ENCODE data around the gene TEPSIN.

TEPSIN gene

GRCh38 chr17:81265576-81265975 lies 26.7 kb upstream of the TEPSIN start:
- TF ChIP-seq CTCF (IDR thresholded peaks at IDR 0.05; ENCODE audit: insufficient read depth, low read length, poor library complexity, severe bottlenecking), result no peak
- no peak for DNase-seq (ENCODE audit: extremely low read depth, insufficient read length)
- Histone ChIP-seq H3K36me3 (ENCODE audit: control insufficient read depth, insufficient read depth, low read length) (peaks cover 41% of the 10 kb centered on the region), H3K27me3 (replicated peaks; ENCODE audit: control insufficient read depth, insufficient read depth, low read length) (no peaks in the 10 kb centered on the region), H3K4me3 (replicated peaks; ENCODE audit: low read depth, low read length) (no peak overlapping the region)

- no peak for DNase-seq (ENCODE audit: extremely low read depth, insufficient read length)
- H3K36me3 ChIP-seq (ENCODE audit: control insufficient read depth, insufficient read depth, low read length), result peaks cover 43% of the 10 kb centered on the region
- no peak for TF ChIP-seq CTCF (IDR thresholded peaks at IDR 0.05; ENCODE audit: insufficient read depth, low read length, poor library complexity, severe bottlenecking)
Measured at GRCh38 chr17:81264640-81265039, 25.8 kb upstream of the TEPSIN start.

GRCh38 chr17:81263371-81264181 lies 24.7 kb upstream of the TEPSIN start:
- no peak for DNase-seq (ENCODE audit: extremely low read depth, insufficient read length)
- Histone ChIP-seq H3K36me3 (ENCODE audit: control insufficient read depth, insufficient read depth, low read length) (peaks cover 51% of the 10 kb centered on the region), H3K27me3 (replicated peaks; ENCODE audit: control insufficient read depth, insufficient read depth, low read length) (no peaks in the 10 kb centered on the region), H3K4me3 (replicated peaks; ENCODE audit: low read depth, low read length) (no peak overlapping the region)
- no peak for TF ChIP-seq CTCF (IDR thresholded peaks at IDR 0.05; ENCODE audit: insufficient read depth, low read length, poor library complexity, severe bottlenecking)

More at GRCh38 chr17:81264640-81265039, 25.8 kb upstream of the TEPSIN start:
- Histone ChIP-seq H3K4me3 (replicated peaks; ENCODE audit: low read depth, low read length) (no peak overlapping the region), H3K27me3 (replicated peaks; ENCODE audit: control insufficient read depth, insufficient read depth, low read length) (no peaks in the 10 kb centered on the region)

- Histone ChIP-seq H3K36me3 (ENCODE audit: control insufficient read depth, insufficient read depth, low read length) (peaks cover 54% of the 10 kb centered on the region), H3K4me3 (replicated peaks; ENCODE audit: low read depth, low read length) (no peak overlapping the region), H3K27me3 (replicated peaks; ENCODE audit: control insufficient read depth, insufficient read depth, low read length) (no peaks in the 10 kb centered on the region)
- no peak for DNase-seq (ENCODE audit: extremely low read depth, insufficient read length)
- TF ChIP-seq CTCF (IDR thresholded peaks at IDR 0.05; ENCODE audit: insufficient read depth, low read length, poor library complexity, severe bottlenecking), result no peak
Measured at GRCh38 chr17:81261582-81262336, 22.9 kb upstream of the TEPSIN start.

GRCh38 chr17:81261096-81261495 lies 22.2 kb upstream of the TEPSIN start:
- DNase-seq (ENCODE audit: extremely low read depth, insufficient read length), result no peak
- peaks cover 58% of the 10 kb centered on the region for H3K36me3 ChIP-seq (ENCODE audit: control insufficient read depth, insufficient read depth, low read length)
- TF ChIP-seq CTCF (IDR thresholded peaks at IDR 0.05; ENCODE audit: insufficient read depth, low read length, poor library complexity, severe bottlenecking), result no peak
- H3K27me3 ChIP-seq (replicated peaks; ENCODE audit: control insufficient read depth, insufficient read depth, low read length), result no peaks in the 10 kb centered on the region
- H3K4me3 ChIP-seq (replicated peaks; ENCODE audit: low read depth, low read length), result no peak overlapping the region
